Smooth muscle cell (in vitro differentiated cells): ENCODE measurements around the gene THADA. TPM values are rescaled to one million over a fixed set of nuclear protein-coding genes. Genes with fewer than 3 reads are reported as not detected.
A peak's percentile ranks its signal among the peaks of the same experiment; 100 is the strongest.

Experiments
- DNase-seq: peaks from one replicate; lab custom pipeline; 2025; ENCODE audit not compliant: unreplicated experiment; lab: John Stamatoyannopoulos, UW
- H2AFZ ChIP-seq: fragments of 200-600 bp; sonication (generic); 2 replicates; pipeline ENCODE4 v1.6.0; 2016; ENCODE audit warnings: antibody characterized with exemption, low read depth, mild to moderate bottlenecking
- H3F3A ChIP-seq: fragments of 200-600 bp; sonication (generic); 2 replicates; pipeline ENCODE4 v1.6.0; 2017; ENCODE audit warnings: antibody characterized with exemption, low read depth
- H3K27ac ChIP-seq: fragments of 200-600 bp; sonication (generic); 2 replicates; pipeline ENCODE4 v1.5.1; 2016; ENCODE audit warnings: low read depth, mild to moderate bottlenecking
- H3K27me3 ChIP-seq: fragments of 200-600 bp; sonication (generic); 2 replicates; pipeline ENCODE4 v1.6.1; 2016; ENCODE audit warnings: low read depth, mild to moderate bottlenecking
- H3K36me3 ChIP-seq: fragments of 200-600 bp; sonication (generic); 2 replicates; pipeline ENCODE4 v1.5.1; 2016; ENCODE audit warnings: low read depth
- H3K4me1 ChIP-seq: fragments of 200-600 bp; sonication (generic); 2 replicates; pipeline ENCODE4 v1.5.1; 2016; ENCODE audit warnings: low read depth
- H3K4me2 ChIP-seq: fragments of 200-600 bp; sonication (generic); 2 replicates; pipeline ENCODE4 v1.6.0; 2016; ENCODE audit warnings: mild to moderate bottlenecking
- H3K4me3 ChIP-seq: fragments of 200-600 bp; sonication (generic); 2 replicates; pipeline ENCODE4 v1.5.1; 2016; ENCODE audit warnings: mild to moderate bottlenecking
- H3K79me2 ChIP-seq: fragments of 200-600 bp; sonication (generic); 2 replicates; pipeline ENCODE4 v1.6.0; 2016; ENCODE audit warnings: low read depth, mild to moderate bottlenecking
- H3K9ac ChIP-seq: fragments of 200-600 bp; sonication (generic); 2 replicates; pipeline ENCODE4 v1.6.0; 2016; ENCODE audit warnings: low read depth
- H3K9me3 ChIP-seq: fragments of 200-600 bp; sonication (generic); replicated peaks from 2 replicates; pipeline ENCODE4 v1.5.1; 2016; ENCODE audit warnings: low read depth
- H4K20me1 ChIP-seq: fragments of 200-600 bp; sonication (generic); 2 replicates; pipeline ENCODE4 v1.6.0; 2016; ENCODE audit warnings: low read depth
- WGBS: methylation state at CpG from one replicate; pipeline ENCODE4 v1.1.7; 2016; ENCODE audit warnings: low lambda C conversion rate; 5-methylcytosine and 5-hydroxymethylcytosine counted together
- polyA plus RNA-seq: library from polyadenylated mRNA; unstranded; fragments of >200 nt; fragmentation: Nextera tagmentation; extraction: Ambion mirVana; gene quantifications from 2 replicates; pipeline ENCODE4 v1.2.1, GENCODE V29; 2016
- total RNA-seq: library from RNA; depleted of rRNA; stranded (reverse); fragments of >200 nt; gene quantifications from 2 replicates; pipeline ENCODE4 v1.2.3, GENCODE V29; 2014
- TF ChIP-seq, protein P1 (sequence below): fragments of 200-600 bp; sonication (generic); IDR thresholded peaks from 2 replicates; pipeline ENCODE4 v1.5.1; 2017; ENCODE audit warnings: borderline replicate concordance, mild to moderate bottlenecking, antibody characterized with exemption; ENCODE audit not compliant: insufficient read depth, poor library complexity, severe bottlenecking

Gene THADA
- total and polyA plus RNA-seq, 2 experiments from 2014 or later, result 11.3 to 20.9 TPM

DNA sequence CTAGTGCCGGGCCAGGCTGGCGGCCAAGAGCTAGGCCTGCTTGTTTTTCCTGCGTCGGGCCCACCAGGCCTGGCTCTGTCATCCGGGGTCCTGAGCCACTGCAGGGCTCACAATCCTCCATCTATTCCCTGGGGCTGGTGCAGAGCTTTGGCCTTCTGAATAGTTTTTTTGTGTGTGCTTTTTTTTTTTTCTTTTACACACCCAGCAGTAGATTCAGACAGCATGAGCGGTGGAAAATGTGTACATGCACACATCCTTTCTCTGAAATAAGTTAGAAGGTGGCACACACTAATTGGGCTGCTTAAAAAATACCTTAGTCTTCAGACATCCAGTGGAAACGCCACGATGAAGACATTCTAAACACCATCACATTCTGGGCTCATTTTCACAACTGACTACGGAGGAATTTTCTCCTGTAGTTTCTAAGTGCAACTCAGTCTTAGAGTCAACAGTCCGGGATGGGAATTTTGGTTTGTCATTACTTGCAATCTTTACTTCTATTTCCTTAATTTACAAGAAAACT lies 375.5 kb downstream of the THADA start:
- no peak for DNase-seq
- Histone ChIP-seq H3K9ac (peak overlapping the region; percentile 68), H4K20me1 (peaks cover 17% of the 10 kb centered on the region), H3K79me2 (peaks cover 27% of the 10 kb centered on the region), H3K4me1 (peaks cover 64% of the 10 kb centered on the region), H3K9me3 (no peaks in the 10 kb centered on the region), H3K36me3 (no peaks in the 10 kb centered on the region), H2AFZ (peak overlapping the region; percentile 90), H3F3A (peaks cover 25% of the 10 kb centered on the region), H3K27ac (peak overlapping the region; percentile 90), H3K4me2 (peak overlapping the region; percentile 97), H3K27me3 (no peaks in the 10 kb centered on the region), H3K4me3 (peak overlapping the region; percentile 89)
- WGBS, result 19% methylated on average over 10 of the region's 10 CpGs
- TF ChIP-seq, protein P1, sequence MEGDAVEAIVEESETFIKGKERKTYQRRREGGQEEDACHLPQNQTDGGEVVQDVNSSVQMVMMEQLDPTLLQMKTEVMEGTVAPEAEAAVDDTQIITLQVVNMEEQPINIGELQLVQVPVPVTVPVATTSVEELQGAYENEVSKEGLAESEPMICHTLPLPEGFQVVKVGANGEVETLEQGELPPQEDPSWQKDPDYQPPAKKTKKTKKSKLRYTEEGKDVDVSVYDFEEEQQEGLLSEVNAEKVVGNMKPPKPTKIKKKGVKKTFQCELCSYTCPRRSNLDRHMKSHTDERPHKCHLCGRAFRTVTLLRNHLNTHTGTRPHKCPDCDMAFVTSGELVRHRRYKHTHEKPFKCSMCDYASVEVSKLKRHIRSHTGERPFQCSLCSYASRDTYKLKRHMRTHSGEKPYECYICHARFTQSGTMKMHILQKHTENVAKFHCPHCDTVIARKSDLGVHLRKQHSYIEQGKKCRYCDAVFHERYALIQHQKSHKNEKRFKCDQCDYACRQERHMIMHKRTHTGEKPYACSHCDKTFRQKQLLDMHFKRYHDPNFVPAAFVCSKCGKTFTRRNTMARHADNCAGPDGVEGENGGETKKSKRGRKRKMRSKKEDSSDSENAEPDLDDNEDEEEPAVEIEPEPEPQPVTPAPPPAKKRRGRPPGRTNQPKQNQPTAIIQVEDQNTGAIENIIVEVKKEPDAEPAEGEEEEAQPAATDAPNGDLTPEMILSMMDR, result no peak

DNA sequence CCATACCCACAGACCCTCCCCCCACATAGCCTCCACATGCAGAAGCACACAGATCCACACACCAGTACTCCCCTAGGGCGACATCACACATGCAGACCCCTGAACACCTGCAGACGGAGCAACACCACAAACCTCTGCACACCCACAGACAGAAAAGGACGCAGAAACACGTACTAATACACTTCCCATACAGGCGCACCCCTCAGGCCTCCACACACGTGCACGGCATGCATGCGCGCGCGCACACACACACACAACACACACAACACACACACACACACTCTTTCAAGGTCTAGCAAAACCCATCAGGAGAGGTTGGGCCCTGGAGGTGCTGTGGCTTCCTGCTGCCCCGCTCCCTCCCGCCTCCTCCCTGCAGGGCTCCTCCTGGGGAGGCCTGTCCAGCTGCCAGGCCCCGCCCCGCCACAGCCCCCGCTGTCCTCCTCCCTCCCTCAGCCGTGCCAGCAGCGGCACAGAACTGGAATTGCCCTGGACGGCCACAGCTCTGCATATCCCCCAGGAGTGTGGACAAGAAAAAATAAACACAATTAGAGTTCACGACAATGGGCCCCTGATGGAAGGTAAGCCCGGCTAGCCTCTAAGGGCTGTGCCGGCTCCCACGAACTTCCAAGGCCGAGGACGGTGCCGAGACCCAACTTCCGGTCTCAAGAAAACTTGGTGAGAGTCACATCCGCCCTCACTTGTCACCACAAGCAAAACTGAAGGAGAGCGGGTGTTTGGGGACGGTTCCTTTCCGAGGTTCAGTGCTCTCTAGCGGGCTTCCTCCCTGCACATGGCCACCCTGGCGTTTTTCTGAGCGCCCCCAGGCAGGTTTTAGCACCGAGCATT lies 376.2 kb downstream of the THADA start:
- Histone ChIP-seq H2AFZ (peak overlapping the region; percentile 90), H3F3A (peaks cover 25% of the 10 kb centered on the region), H3K36me3 (no peaks in the 10 kb centered on the region), H3K4me1 (peaks cover 64% of the 10 kb centered on the region), H3K79me2 (peaks cover 20% of the 10 kb centered on the region), H3K27ac (peak overlapping the region; percentile 90), H3K4me3 (peak overlapping the region; percentile 89), H3K9ac (peak overlapping the region; percentile 68), H3K4me2 (peak overlapping the region; percentile 97), H3K27me3 (no peaks in the 10 kb centered on the region), H4K20me1 (peaks cover 10% of the 10 kb centered on the region), H3K9me3 (no peaks in the 10 kb centered on the region)
- TF ChIP-seq, protein P1, result no peak
- WGBS, result 10% methylated on average over 32 of the region's 35 CpGs
- DNase-seq, result peak; percentile 56

DNA sequence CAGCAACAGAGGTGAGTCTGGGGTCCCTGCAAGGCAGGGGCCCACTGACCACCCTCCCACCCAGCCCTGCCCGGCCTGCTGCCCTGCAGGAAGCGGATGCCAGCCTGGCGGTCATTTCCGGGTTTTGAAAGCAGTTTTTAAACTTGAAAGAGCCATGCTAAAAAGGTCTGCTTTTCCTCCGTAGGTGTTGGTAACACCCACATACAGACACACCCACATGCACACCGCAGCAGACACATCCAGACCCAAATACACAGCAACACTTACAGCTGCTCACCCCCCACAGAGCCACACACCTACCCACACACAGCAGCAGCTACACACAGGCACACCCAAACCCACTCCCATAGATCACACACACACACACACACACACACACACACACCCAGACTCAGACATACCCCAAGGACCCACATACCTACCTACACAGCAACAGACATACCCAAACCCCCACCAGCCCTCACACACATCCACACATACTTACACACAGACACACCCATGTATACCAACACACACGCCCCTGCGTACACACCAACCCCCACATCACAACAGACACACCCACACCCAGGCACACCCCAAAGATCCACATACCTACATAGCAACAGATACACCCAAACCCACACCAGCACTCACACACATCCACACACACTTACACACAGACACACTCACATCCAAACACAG lies 377.0 kb downstream of the THADA start:
- Histone ChIP-seq H3K9me3 (no peaks in the 10 kb centered on the region), H3K4me2 (peak overlapping the region; percentile 97), H4K20me1 (peaks cover 4% of the 10 kb centered on the region), H3F3A (peaks cover 25% of the 10 kb centered on the region), H3K9ac (no peak overlapping the region), H3K27ac (peak overlapping the region; percentile 90), H3K79me2 (peaks cover 14% of the 10 kb centered on the region), H3K4me1 (peaks cover 62% of the 10 kb centered on the region), H3K27me3 (no peaks in the 10 kb centered on the region), H3K4me3 (peak overlapping the region; percentile 89), H3K36me3 (no peaks in the 10 kb centered on the region), H2AFZ (no peak overlapping the region)
- DNase-seq, result no peak
- WGBS, result 46% methylated on average over 7 of the region's 8 CpGs
- TF ChIP-seq, protein P1, result no peak
